Measurements from ENCODE around the gene CHST8.

CHST8 gene

GRCh38 chr19:33773704-33774624 is 152.2 kb downstream of the CHST8 start:
- no peak for DNase-seq

GRCh38 chr19:33774751-33775150 is 153.0 kb downstream of the CHST8 start:
- no peak for DNase-seq

GRCh38 chr19:33775731-33776487 is 154.2 kb downstream of the CHST8 start:
- no peak for DNase-seq

GRCh38 chr19:33777351-33777750 is 155.6 kb downstream of the CHST8 start:
- no peak for DNase-seq

GRCh38 chr19:33777753-33778088 is 156.0 kb downstream of the CHST8 start:
- no peak for DNase-seq

- DNase-seq, result peak; percentile 93
Measured at GRCh38 chr19:33778089-33778791, 156.5 kb downstream of the CHST8 start.

- no peak for DNase-seq
Measured at GRCh38 chr19:33779849-33780248, 158.1 kb downstream of the CHST8 start.

- DNase-seq, result no peak
Measured at GRCh38 chr19:33780251-33780650, 158.5 kb downstream of the CHST8 start.

- no peak for DNase-seq
Measured at GRCh38 chr19:33780746-33781145, 159.0 kb downstream of the CHST8 start.

GRCh38 chr19:33781415-33781935 is 159.7 kb downstream of the CHST8 start:
- no peak for DNase-seq

GRCh38 chr19:33781996-33782395 is 160.2 kb downstream of the CHST8 start:
- no peak for DNase-seq

- DNase-seq, result no peak
Measured at GRCh38 chr19:33784432-33784831, 162.7 kb downstream of the CHST8 start.

GRCh38 chr19:33785795-33786194 is 164.0 kb downstream of the CHST8 start:
- no peak for DNase-seq

GRCh38 chr19:33788676-33789075 is 166.9 kb downstream of the CHST8 start:
- no peak for DNase-seq

- DNase-seq, result no peak
Measured at GRCh38 chr19:33789344-33789743, 167.6 kb downstream of the CHST8 start.

- no peak for DNase-seq
Measured at GRCh38 chr19:33794683-33795369, 173.1 kb downstream of the CHST8 start.

- peak; percentile 77 for DNase-seq
Measured at GRCh38 chr19:33795370-33796163, 173.8 kb downstream of the CHST8 start.

- peak; percentile 49 for DNase-seq
Measured at GRCh38 chr19:33796164-33796875, 174.6 kb downstream of the CHST8 start, which contains the start of gene KCTD15. KCTD15 (plus strand) TSS chr19:33796870; CDS start chr19:33800455, 3,585 bp downstream.

GRCh38 chr19:33797802-33798671 is 176.3 kb downstream of the CHST8 start:
- no peak for DNase-seq

GRCh38 chr19:33798681-33799111 is 176.9 kb downstream of the CHST8 start:
- DNase-seq, result no peak

All from stimulated activated CD8-positive, alpha-beta memory T cell treated with anti-CD3 and anti-CD28 coated beads, Interleukin-4, amount 100 ng/mL, for 48 hours (primary cell).